H1 (cell line): ENCODE results near the gene OTUB1. TPM values are rescaled to one million over a fixed set of nuclear protein-coding genes. Genes with fewer than 3 reads are reported as not detected.

ENCODE experiments used
- CTCF ChIA-PET: fragments of 300-600 bp; sonication (Branson Sonifier 250); formaldehyde crosslinking; loops from one replicate; lab custom pipeline; 2021; ENCODE audit not compliant: partially characterized antibody; lab: Charles Lee
- POLR2A ChIA-PET: fragments of 300-600 bp; sonication (Branson Sonifier 250); formaldehyde crosslinking; loops from one replicate; lab custom pipeline; 2021; ENCODE audit warnings: inconsistent platforms; ENCODE audit not compliant: partially characterized antibody; lab: Charles Lee
- DNase-seq, 2 experiments: peaks; one replicate each; pipeline versions ENCODE4 v3.0.0 to v3.0.0-alpha.2; 2010 to 2022; ENCODE audit warnings: low spot score in 2 of 2, low read depth in 1 of 2, mixed read lengths in 1 of 2
- FAIRE-seq: peaks from 2 replicates; lab custom pipeline; 2011; peaks lifted over from hg19 to GRCh38; lab: Jason Lieb, UNC
- H2AFZ ChIP-seq: 2 replicates; pipeline ENCODE4 v1.8.1; 2012; ENCODE audit warnings: low read length, inconsistent platforms
- H2AK5ac ChIP-seq: 2 replicates; pipeline ENCODE4 v1.6.1; 2013; ENCODE audit warnings: low read depth, low read length
- H2BK120ac ChIP-seq: replicated peaks from 2 replicates; pipeline ENCODE3; 2013; ENCODE audit warnings: low read depth, low read length, inconsistent platforms
- H2BK12ac ChIP-seq: 2 replicates; pipeline ENCODE4 v1.6.1; 2013; ENCODE audit warnings: low read depth, low read length
- H2BK15ac ChIP-seq: 2 replicates; pipeline ENCODE4 v1.6.1; 2013; ENCODE audit warnings: low read length
- H2BK20ac ChIP-seq: 2 replicates; pipeline ENCODE4 v1.6.1; 2013; ENCODE audit warnings: low read length
- H2BK5ac ChIP-seq: 2 replicates; pipeline ENCODE4 v1.6.1; 2013; ENCODE audit warnings: low read depth, low read length
- H3K14ac ChIP-seq: 2 replicates; pipeline ENCODE4 v1.6.1; 2013; ENCODE audit warnings: inconsistent platforms; ENCODE audit not compliant: insufficient read length
- H3K18ac ChIP-seq: 2 replicates; pipeline ENCODE4 v1.6.1; 2013; ENCODE audit warnings: low read length; ENCODE audit errors: extremely low read depth
- H3K23ac ChIP-seq: 2 replicates; pipeline ENCODE4 v1.6.1; 2013; ENCODE audit warnings: inconsistent platforms; ENCODE audit not compliant: insufficient read length
- H3K23me2 ChIP-seq: 2 replicates; pipeline ENCODE4 v1.6.1; 2013; ENCODE audit warnings: low read depth, low read length
- H3K27ac ChIP-seq: 2 replicates; pipeline ENCODE4 v1.6.1; 2011; ENCODE audit warnings: low read depth, low read length, inconsistent platforms
- H3K27me3 ChIP-seq, 4 experiments: replicated peaks in 1 of 4; 1 replicate in 1 of 4; 2 replicates in 3 of 4; pipeline versions ENCODE4 v1.6.1 to v1.8.1; 2011 to 2013; ENCODE audit warnings: low read length in 3 of 4, mild to moderate bottlenecking in 3 of 4, inconsistent platforms in 2 of 4, mixed read lengths in 2 of 4, moderate library complexity in 1 of 4; ENCODE audit not compliant: control insufficient read depth in 3 of 4, insufficient read depth in 3 of 4; ENCODE audit errors: extremely low read depth in 1 of 4
- H3K36me3 ChIP-seq, 4 experiments: 2 replicates each; pipeline versions ENCODE4 v1.6.1 to v1.8.1; 2011 to 2013; ENCODE audit warnings: mild to moderate bottlenecking in 4 of 4, low read length in 3 of 4, moderate library complexity in 2 of 4, control low read depth in 1 of 4, inconsistent platforms in 1 of 4; ENCODE audit not compliant: insufficient read depth in 4 of 4, control insufficient read depth in 2 of 4
- H3K4ac ChIP-seq: replicated peaks from 2 replicates; pipeline ENCODE3; 2013; ENCODE audit warnings: low read length, low read depth, mixed read lengths, inconsistent platforms; ENCODE audit not compliant: insufficient read length
- H3K4me1 ChIP-seq, 4 experiments: replicated peaks in 1 of 4; 1 replicate in 1 of 4; 2 replicates in 3 of 4; pipeline versions ENCODE4 v1.6.1 to v1.8.1; 2011 to 2013; ENCODE audit warnings: low read length in 3 of 4, inconsistent platforms in 2 of 4, mixed read lengths in 1 of 4; ENCODE audit not compliant: insufficient read depth in 4 of 4, control insufficient read depth in 3 of 4
- H3K4me2 ChIP-seq, 2 experiments: 2 replicates each; pipeline versions ENCODE4 v1.6.1 to v1.8.1; 2011 to 2013; ENCODE audit warnings: low read depth in 2 of 2, low read length in 2 of 2, control low read depth in 1 of 2, inconsistent platforms in 1 of 2, mild to moderate bottlenecking in 1 of 2; ENCODE audit not compliant: insufficient read depth in 1 of 2
- H3K4me3 ChIP-seq, 4 experiments: fragments of 200-600, 300-600 bp in 1 of 4; sonication (generic), shearing (Covaris generic), sonication (Bioruptor Twin) in 1 of 4; 2 replicates each; pipeline versions ENCODE4 v1.5.1 to v1.8.1; 2011 to 2016; ENCODE audit warnings: low read length in 4 of 4, low read depth in 3 of 4, control low read depth in 2 of 4, inconsistent platforms in 2 of 4, mild to moderate bottlenecking in 2 of 4, mixed read lengths in 1 of 4, moderate library complexity in 1 of 4; ENCODE audit not compliant: insufficient read depth in 2 of 4; ENCODE audit errors: extremely low read depth in 1 of 4
- H3K56ac ChIP-seq: replicated peaks from 2 replicates; pipeline ENCODE3; 2013; ENCODE audit warnings: low read depth, mild to moderate bottlenecking, mixed read lengths, low read length, inconsistent platforms; ENCODE audit not compliant: insufficient read length
- H3K79me1 ChIP-seq: 2 replicates; pipeline ENCODE4 v1.6.1; 2013; ENCODE audit warnings: low read depth, low read length, control low read depth
- H3K79me2 ChIP-seq, 2 experiments: 2 replicates each; pipeline versions ENCODE4 v1.6.1 to v1.8.1; 2012 to 2013; ENCODE audit warnings: low read length in 2 of 2, mild to moderate bottlenecking in 2 of 2, inconsistent platforms in 1 of 2; ENCODE audit not compliant: insufficient read depth in 2 of 2, control insufficient read depth in 1 of 2
- H3K9ac ChIP-seq, 4 experiments: replicated peaks in 1 of 4; 1 replicate in 1 of 4; 2 replicates in 3 of 4; pipeline versions ENCODE4 v1.6.1 to v1.8.1; 2011 to 2013; ENCODE audit warnings: low read depth in 3 of 4, low read length in 3 of 4, control low read depth in 2 of 4, mild to moderate bottlenecking in 2 of 4, moderate library complexity in 2 of 4, inconsistent platforms in 1 of 4; ENCODE audit errors: extremely low read depth in 1 of 4
- H3K9me3 ChIP-seq, 2 experiments: 2 replicates each; pipeline versions ENCODE4 v1.6.1 to v1.8.1; 2012 to 2013; ENCODE audit warnings: mild to moderate bottlenecking in 2 of 2, moderate library complexity in 2 of 2, control low read depth in 1 of 2, inconsistent platforms in 1 of 2, low read depth in 1 of 2, low read length in 1 of 2, mixed read lengths in 1 of 2; ENCODE audit not compliant: insufficient read depth in 2 of 2
- H4K20me1 ChIP-seq, 2 experiments: replicated peaks in 1 of 2; 2 replicates each; pipeline versions ENCODE3 to v1.8.1; 2011 to 2013; ENCODE audit warnings: inconsistent platforms in 2 of 2, low read length in 2 of 2, mild to moderate bottlenecking in 1 of 2; ENCODE audit not compliant: insufficient read depth in 2 of 2, control insufficient read depth in 1 of 2
- H4K5ac ChIP-seq: 2 replicates; pipeline ENCODE4 v1.6.1; 2013; ENCODE audit warnings: low read length, low read depth, mixed read lengths, inconsistent platforms; ENCODE audit not compliant: insufficient read length
- H4K8ac ChIP-seq: 2 replicates; pipeline ENCODE4 v1.8.0; 2013; ENCODE audit warnings: mild to moderate bottlenecking, moderate library complexity, low read length, inconsistent platforms; ENCODE audit not compliant: insufficient read depth; ENCODE audit errors: extremely low read depth
- H4K91ac ChIP-seq: replicated peaks from 2 replicates; pipeline ENCODE3; 2013; ENCODE audit warnings: low read length, mixed read lengths, inconsistent platforms; ENCODE audit not compliant: insufficient read length
- CEBPB ChIP-seq: IDR thresholded peaks from 2 replicates; pipeline ENCODE4 v1.6.1; 2012; ENCODE audit warnings: low read depth, low read length
- WGBS, 2 experiments: shearing (Covaris generic) in 1 of 2; methylation state at CpG; one replicate each; pipeline versions ENCODE4 v1.1.6 to v1.1.7; 2013 to 2015; ENCODE audit warnings: low lambda C conversion rate in 2 of 2, mixed read lengths in 2 of 2, inconsistent platforms in 1 of 2, low coverage in 1 of 2, missing lambda C conversion rate in 1 of 2; ENCODE audit not compliant: insufficient replicate concordance in 2 of 2, insufficient coverage in 1 of 2, insufficient read length in 1 of 2; ENCODE audit errors: extremely low coverage in 1 of 2, missing lambda C conversion rate in 1 of 2; 5-methylcytosine and 5-hydroxymethylcytosine counted together
- polyA plus RNA-seq, 7 experiments: library from polyadenylated mRNA; depleted of rRNA in 3 of 7; stranded (reverse) in 5 of 7; unstranded in 2 of 7; fragments of >200 nt in 5 of 7; fragments of 200-250 nt in 2 of 7; gene quantifications; 1 replicate in 5 of 7; 2 replicates in 1 of 7; 4 replicates in 1 of 7; pipeline versions ENCODE4 v1.2.1 to v1.2.3, GENCODE V29; 2011 to 2013; ENCODE audit warnings: missing spikeins in 2 of 7, mixed read lengths in 2 of 7
- total RNA-seq: library from RNA; stranded (reverse); fragmentation: NEBNext Ultra II Directional; extraction: Animal tissue kit (Norgen Biotek cat#: 25700); gene quantifications from 2 replicates; pipeline ENCODE4 v1.2.1, GENCODE V29; 2021
- TF ChIP-seq, protein P1 (sequence below): IDR thresholded peaks from 2 replicates; pipeline ENCODE4 v1.6.1; 2011; ENCODE audit warnings: low read length, improper control_type of control experiment

Gene OTUB1
- total and polyA plus RNA-seq, 2 of the 8 experiments (the other 6 are each of a cell fraction or from before 2014, with no cell fraction given), result 110 to 274 TPM

DNA sequence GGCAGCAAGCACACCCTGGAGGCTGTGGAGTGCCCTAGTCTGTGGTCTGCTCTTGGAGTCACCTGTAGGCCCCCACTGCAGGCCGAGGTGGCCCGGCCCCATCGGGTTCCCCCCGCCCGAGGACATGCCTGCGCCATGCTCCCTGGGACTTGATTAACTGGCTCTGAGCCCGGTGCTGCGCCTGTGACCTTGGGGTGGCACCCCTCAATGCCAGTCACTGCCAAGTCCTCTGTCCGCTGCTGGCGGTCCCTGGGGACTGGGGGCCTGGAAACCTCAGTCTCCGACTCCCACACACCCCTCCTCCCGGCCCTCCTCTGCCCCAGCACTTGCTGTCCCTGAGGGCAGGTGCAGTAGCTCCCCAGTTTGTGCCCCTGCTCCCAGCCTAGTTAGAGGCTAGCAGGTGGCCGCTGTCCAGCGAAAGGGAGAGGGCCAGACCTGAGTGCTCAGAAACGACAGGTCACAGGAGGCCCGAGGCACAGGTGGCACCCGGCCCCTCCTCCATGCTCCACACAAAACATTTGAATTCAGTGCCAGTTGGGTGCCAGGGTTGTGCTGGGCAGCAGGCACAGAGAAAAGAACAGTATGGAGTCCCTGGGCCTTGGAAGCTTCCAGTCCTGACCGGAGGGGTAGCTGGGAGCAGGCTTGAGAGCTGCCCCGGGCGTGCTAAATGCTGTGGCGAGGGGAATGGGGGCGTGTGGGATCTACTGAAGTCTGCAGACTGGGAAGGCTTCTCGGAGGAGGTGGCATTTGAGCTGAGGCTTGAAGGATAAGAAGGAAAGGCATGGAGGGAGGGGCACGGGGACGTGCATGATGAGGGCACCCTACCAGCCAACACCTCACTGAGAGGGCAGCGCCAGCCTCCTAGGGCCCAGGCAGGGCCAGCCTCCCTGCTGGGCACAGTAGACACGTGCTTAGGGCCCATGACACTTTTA lies 33.1 kb downstream of the OTUB1 start:
- Histone ChIP-seq H3K9ac (no peak overlapping the region), H3K4me1 (peaks cover 0 to 37% (median 26%) of the 10 kb centered on the region in 4 experiments; a peak in 6 of 7 replicates), H2AK5ac (no peak overlapping the region; the same call in 1 of the 2 replicates), H3K79me2 (no peaks in the 10 kb centered on the region), H2BK15ac (0 out of 2 replicates have a peak overlapping the region, but pooled peaks have one; percentile 72), H2AFZ (no peak overlapping the region), H3K4me3 (no peak overlapping the region), H3K14ac (no peak overlapping the region), H4K91ac (no peak overlapping the region), H2BK12ac (peak overlapping the region; percentile 68; the same call in 1 of the 2 replicates), H3K4ac (no peak overlapping the region), H3K79me1 (no peaks in the 10 kb centered on the region), H4K5ac (no peak overlapping the region), H3K4me2 (no peak overlapping the region), H3K9me3 (no peaks in the 10 kb centered on the region), H2BK20ac (peak overlapping the region; percentile 72; the same call in 1 of the 2 replicates), H3K36me3 (no peaks in the 10 kb centered on the region), H2BK5ac (no peak overlapping the region; the same call in 1 of the 2 replicates), H4K8ac (peak overlapping the region; percentile 21), H3K23me2 (no peaks in the 10 kb centered on the region), H4K20me1 (peaks cover 3 to 4% of the 10 kb centered on the region in 2 experiments), H2BK120ac (no peak overlapping the region), H3K56ac (no peak overlapping the region), H3K18ac (no peak overlapping the region; the same call in 1 of the 2 replicates), H3K27ac (no peak overlapping the region), H3K27me3 (peaks cover 2 to 27% (median 17%) of the 10 kb centered on the region in 4 experiments; a peak in 6 of 7 replicates), H3K23ac (no peak overlapping the region)
- no peak for DNase-seq
- WGBS, 2 experiments, result 87% methylated on average over 25 of the region's 27 CpGs; no CpG with 5 or more reads in 1 of the 2 experiments
- TF ChIP-seq, protein P1, sequence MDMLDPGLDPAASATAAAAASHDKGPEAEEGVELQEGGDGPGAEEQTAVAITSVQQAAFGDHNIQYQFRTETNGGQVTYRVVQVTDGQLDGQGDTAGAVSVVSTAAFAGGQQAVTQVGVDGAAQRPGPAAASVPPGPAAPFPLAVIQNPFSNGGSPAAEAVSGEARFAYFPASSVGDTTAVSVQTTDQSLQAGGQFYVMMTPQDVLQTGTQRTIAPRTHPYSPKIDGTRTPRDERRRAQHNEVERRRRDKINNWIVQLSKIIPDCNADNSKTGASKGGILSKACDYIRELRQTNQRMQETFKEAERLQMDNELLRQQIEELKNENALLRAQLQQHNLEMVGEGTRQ, result no peak
- TF ChIP-seq CEBPB, result no peak
- no peak for FAIRE-seq
- ChIA-PET CTCF (interaction anchor here (0.6 to 8.2 kb wide), 11 partner anchors 10 to 974 kb away, joined by 3 to 74 read pairs (median 3); no protein-coding TSS in a partner anchor), POLR2A (interaction anchor here (1.1 to 2.0 kb wide), 5 partner anchors 9 to 54 kb away, joined by 3 to 11 read pairs (median 3); no protein-coding TSS in a partner anchor)
